ENCODE results near the gene MIOX.

DNA sequence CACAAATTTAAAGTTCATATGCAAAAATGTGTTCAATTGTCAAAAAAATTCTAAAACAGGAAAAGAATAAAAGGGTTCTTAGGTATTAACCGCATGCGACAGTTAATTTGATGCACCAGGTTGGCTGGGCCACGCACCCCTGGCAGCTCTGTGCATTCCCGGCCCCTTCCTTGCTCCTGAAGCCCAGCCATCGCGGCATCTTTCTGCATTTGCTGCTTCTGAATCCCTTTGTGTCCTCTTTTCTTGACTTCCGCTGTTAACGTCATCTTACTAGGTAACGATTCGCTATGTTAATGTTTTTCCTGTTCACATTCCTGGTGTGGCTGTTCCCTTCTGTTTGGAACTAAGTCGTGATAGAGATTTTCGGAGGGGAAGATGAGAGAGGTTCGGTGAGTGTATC, 51.1 kb downstream of the MIOX start:
- TF ChIP-seq ZNF772 (CRISPR knock-in tag; IDR thresholded peaks at IDR 0.05) (no peak), TCF7 (IDR thresholded peaks at IDR 0.05; ENCODE audit: low read depth) (no peak), CEBPB (IDR thresholded peaks at IDR 0.05; ENCODE audit: borderline replicate concordance, low read depth, low read length) (no peak)
- TF ChIP-seq, protein P1, sequence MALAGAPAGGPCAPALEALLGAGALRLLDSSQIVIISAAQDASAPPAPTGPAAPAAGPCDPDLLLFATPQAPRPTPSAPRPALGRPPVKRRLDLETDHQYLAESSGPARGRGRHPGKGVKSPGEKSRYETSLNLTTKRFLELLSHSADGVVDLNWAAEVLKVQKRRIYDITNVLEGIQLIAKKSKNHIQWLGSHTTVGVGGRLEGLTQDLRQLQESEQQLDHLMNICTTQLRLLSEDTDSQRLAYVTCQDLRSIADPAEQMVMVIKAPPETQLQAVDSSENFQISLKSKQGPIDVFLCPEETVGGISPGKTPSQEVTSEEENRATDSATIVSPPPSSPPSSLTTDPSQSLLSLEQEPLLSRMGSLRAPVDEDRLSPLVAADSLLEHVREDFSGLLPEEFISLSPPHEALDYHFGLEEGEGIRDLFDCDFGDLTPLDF (CRISPR knock-in tag; IDR thresholded peaks at IDR 0.05) = no peak
- TF ChIP-seq, protein P2, sequence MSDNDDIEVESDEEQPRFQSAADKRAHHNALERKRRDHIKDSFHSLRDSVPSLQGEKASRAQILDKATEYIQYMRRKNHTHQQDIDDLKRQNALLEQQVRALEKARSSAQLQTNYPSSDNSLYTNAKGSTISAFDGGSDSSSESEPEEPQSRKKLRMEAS (IDR thresholded peaks at IDR 0.05) = no peak
